Panc1 (cell line): ENCODE measurements around the gene TRIO. TPM values are rescaled to one million over a fixed set of nuclear protein-coding genes. Genes with fewer than 3 reads are reported as not detected.

Experiments
- ATAC-seq: fragments of 200-7000 bp; cut with Tn5 transposase; 2 replicates; pipeline ENCODE4 v1.9.1; 2020; ENCODE audit warnings: mild to moderate bottlenecking, moderate library complexity
- BruUV-seq: library from RNA; stranded (reverse); fragments of 400-500 nt; replicated peaks from 2 replicates; lab custom pipeline; 2021; lab: Mats Ljungman, UMichigan
- CTCF ChIA-PET: fragments of 300-600 bp; sonication (Branson Sonifier 250); formaldehyde crosslinking; loops from one replicate; lab custom pipeline; 2022; ENCODE audit warnings: antibody characterized with exemption; lab: Charles Lee
- POLR2A ChIA-PET: fragments of 300-600 bp; sonication (Branson Sonifier 250); formaldehyde crosslinking; loops from one replicate; lab custom pipeline; 2022; ENCODE audit warnings: antibody characterized with exemption; lab: Charles Lee
- DNase-seq: peaks from one replicate; pipeline ENCODE4 v3.0.0-alpha.2; 2010; ENCODE audit warnings: low read depth, low spot score
- H3K27ac ChIP-seq: 2 replicates; pipeline ENCODE4 v1.5.1; 2011; ENCODE audit warnings: mild to moderate bottlenecking, low read length, inconsistent platforms
- H3K27me3 ChIP-seq: fragments of 200-500 bp; sonication (Bioruptor generic); 2 replicates; pipeline ENCODE4 v1.6.0; 2014; ENCODE audit warnings: low read length, inconsistent platforms; ENCODE audit not compliant: control insufficient read depth, insufficient read depth
- H3K36me3 ChIP-seq: fragments of 200-500 bp; sonication (Bioruptor generic); 2 replicates; pipeline ENCODE4 v1.5.1; 2014; ENCODE audit warnings: inconsistent platforms, mild to moderate bottlenecking, low read length, moderate library complexity; ENCODE audit not compliant: control insufficient read depth, insufficient read depth
- H3K4me1 ChIP-seq: 2 replicates; pipeline ENCODE4 v1.5.1; 2011; ENCODE audit warnings: inconsistent platforms, mild to moderate bottlenecking, low read length, moderate library complexity; ENCODE audit not compliant: control insufficient read depth, insufficient read depth
- H3K4me3 ChIP-seq, 2 experiments: 2 replicates each; pipeline ENCODE4 v1.5.1; 2011 to 2012; ENCODE audit warnings: low read depth in 2 of 2, low read length in 2 of 2, mild to moderate bottlenecking in 2 of 2, inconsistent platforms in 1 of 2, moderate library complexity in 1 of 2
- H3K9me3 ChIP-seq: fragments of 200-500 bp; sonication (Bioruptor generic); 2 replicates; pipeline ENCODE4 v1.5.1; 2014; ENCODE audit warnings: low read depth, mild to moderate bottlenecking, inconsistent platforms, low read length, moderate library complexity; ENCODE audit not compliant: control insufficient read depth, insufficient read depth
- POLR2AphosphoS5 ChIP-seq: IDR thresholded peaks from 2 replicates; pipeline ENCODE4 v1.6.1; 2012; ENCODE audit warnings: mild to moderate bottlenecking, low read depth, low read length, moderate library complexity
- SIN3A ChIP-seq: IDR thresholded peaks from 2 replicates; pipeline ENCODE4 v1.6.1; 2012; ENCODE audit warnings: low read depth, mild to moderate bottlenecking, low read length, moderate library complexity, borderline replicate concordance; ENCODE audit not compliant: insufficient read depth
- TCF7L2 ChIP-seq: IDR thresholded peaks from 2 replicates; pipeline ENCODE4 v1.6.1; 2011; ENCODE audit warnings: mild to moderate bottlenecking, low read depth, low read length, inconsistent platforms
- in situ Hi-C: cut with HindIII; loops from 2 replicates; pipeline ENCODE4 v1.10.0; 2016; ENCODE audit warnings: low sequenced_read_pairs, low pct_unique_long_range_greater_than_20kb
- intact Hi-C: fragments of 100-400 bp; cut with micrococcal nuclease; formaldehyde crosslinking; loops from one replicate; pipeline ENCODE4 v1.10.0; 2022; ENCODE audit not compliant: unreplicated experiment
- total RNA-seq: library from RNA; stranded (reverse); gene quantifications from one replicate; pipeline ENCODE4 v1.2.1, GENCODE V29; 2021; ENCODE audit not compliant: unreplicated experiment
- TF ChIP-seq, protein P1 (sequence below), 2 experiments: IDR thresholded peaks; 2 replicates each; pipeline ENCODE4 v1.6.1; 2011 to 2012; ENCODE audit warnings: low read depth in 2 of 2, control low read depth in 1 of 2, low read length in 1 of 2, mild to moderate bottlenecking in 1 of 2, moderate library complexity in 1 of 2; ENCODE audit not compliant: insufficient read depth in 1 of 2
- TF ChIP-seq, protein P2 (sequence below): fragments of 450-650 bp; IDR thresholded peaks from 2 replicates; pipeline ENCODE4 v1.5.1; 2017; ENCODE audit warnings: mild to moderate bottlenecking

TRIO gene
- total RNA-seq, 1 experiment from 2014 or later, result 349 TPM

DNA sequence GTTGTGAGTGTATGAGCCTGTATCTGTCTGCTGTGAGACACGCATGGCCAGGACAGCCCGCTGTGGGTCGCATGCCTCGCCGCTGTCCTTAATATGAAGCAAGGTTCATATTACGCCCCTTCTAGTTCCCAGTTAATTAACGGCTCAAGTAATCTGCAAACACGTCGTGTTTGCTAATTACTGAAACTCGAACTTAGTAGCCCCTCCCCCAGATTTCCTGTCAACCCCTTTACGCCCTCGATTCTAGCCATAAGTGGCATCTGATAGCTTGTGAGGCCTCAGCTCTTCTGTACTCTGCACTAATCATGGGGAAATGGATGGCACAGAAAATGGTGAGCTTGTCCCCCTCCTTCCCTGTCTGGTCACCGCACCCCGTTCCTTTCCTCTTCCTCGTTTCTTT, 321.5 kb downstream of the TRIO start:
- Histone ChIP-seq H3K36me3 (peaks cover 71% of the 10 kb centered on the region), H3K27ac (no peak overlapping the region), H3K4me1 (no peaks in the 10 kb centered on the region), H3K27me3 (no peaks in the 10 kb centered on the region), H3K4me3 (no peak overlapping the region), H3K9me3 (no peaks in the 10 kb centered on the region)
- ATAC-seq (no peak), DNase-seq (no peak)
- TF ChIP-seq, protein P1, sequence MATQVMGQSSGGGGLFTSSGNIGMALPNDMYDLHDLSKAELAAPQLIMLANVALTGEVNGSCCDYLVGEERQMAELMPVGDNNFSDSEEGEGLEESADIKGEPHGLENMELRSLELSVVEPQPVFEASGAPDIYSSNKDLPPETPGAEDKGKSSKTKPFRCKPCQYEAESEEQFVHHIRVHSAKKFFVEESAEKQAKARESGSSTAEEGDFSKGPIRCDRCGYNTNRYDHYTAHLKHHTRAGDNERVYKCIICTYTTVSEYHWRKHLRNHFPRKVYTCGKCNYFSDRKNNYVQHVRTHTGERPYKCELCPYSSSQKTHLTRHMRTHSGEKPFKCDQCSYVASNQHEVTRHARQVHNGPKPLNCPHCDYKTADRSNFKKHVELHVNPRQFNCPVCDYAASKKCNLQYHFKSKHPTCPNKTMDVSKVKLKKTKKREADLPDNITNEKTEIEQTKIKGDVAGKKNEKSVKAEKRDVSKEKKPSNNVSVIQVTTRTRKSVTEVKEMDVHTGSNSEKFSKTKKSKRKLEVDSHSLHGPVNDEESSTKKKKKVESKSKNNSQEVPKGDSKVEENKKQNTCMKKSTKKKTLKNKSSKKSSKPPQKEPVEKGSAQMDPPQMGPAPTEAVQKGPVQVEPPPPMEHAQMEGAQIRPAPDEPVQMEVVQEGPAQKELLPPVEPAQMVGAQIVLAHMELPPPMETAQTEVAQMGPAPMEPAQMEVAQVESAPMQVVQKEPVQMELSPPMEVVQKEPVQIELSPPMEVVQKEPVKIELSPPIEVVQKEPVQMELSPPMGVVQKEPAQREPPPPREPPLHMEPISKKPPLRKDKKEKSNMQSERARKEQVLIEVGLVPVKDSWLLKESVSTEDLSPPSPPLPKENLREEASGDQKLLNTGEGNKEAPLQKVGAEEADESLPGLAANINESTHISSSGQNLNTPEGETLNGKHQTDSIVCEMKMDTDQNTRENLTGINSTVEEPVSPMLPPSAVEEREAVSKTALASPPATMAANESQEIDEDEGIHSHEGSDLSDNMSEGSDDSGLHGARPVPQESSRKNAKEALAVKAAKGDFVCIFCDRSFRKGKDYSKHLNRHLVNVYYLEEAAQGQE (IDR thresholded peaks at IDR 0.05; ENCODE audit: insufficient read depth in 1 of 2, low read depth in 2 of 2, low read length in 1 of 2), result no peak
- TF ChIP-seq, protein P2, sequence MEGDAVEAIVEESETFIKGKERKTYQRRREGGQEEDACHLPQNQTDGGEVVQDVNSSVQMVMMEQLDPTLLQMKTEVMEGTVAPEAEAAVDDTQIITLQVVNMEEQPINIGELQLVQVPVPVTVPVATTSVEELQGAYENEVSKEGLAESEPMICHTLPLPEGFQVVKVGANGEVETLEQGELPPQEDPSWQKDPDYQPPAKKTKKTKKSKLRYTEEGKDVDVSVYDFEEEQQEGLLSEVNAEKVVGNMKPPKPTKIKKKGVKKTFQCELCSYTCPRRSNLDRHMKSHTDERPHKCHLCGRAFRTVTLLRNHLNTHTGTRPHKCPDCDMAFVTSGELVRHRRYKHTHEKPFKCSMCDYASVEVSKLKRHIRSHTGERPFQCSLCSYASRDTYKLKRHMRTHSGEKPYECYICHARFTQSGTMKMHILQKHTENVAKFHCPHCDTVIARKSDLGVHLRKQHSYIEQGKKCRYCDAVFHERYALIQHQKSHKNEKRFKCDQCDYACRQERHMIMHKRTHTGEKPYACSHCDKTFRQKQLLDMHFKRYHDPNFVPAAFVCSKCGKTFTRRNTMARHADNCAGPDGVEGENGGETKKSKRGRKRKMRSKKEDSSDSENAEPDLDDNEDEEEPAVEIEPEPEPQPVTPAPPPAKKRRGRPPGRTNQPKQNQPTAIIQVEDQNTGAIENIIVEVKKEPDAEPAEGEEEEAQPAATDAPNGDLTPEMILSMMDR, result no peak
- TF ChIP-seq TCF7L2 (no peak), SIN3A (no peak), POLR2AphosphoS5 (no peak)
- ChIA-PET POLR2A (no interaction called here), CTCF (no interaction called here)
- intact Hi-C loops, result no loop called here
- in situ Hi-C loops, result no loop called here
- no TSS peak for BruUV-seq

DNA sequence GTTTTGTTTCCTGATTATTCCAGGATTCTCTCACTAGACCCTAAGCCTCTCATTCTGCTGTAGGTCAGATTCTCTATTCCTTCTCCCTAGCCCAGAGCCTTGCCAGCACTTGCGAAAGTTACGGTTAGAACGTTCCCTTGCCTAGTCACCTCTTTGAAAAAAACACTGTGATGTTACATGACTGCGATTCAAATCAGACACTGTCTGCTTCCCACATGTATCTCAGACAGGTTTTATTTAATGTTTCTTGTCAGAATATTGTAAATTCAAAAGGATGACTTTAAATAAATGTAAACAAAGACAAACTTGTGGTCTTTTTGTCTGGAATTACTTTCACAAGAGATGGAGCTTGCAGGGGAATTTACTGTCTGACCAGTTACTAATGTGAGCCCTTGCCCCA, 322.0 kb downstream of the TRIO start:
- POLR2A ChIA-PET, result no interaction called here
- peaks cover 75% of the 10 kb centered on the region for H3K36me3 ChIP-seq
- intact Hi-C loops, result no loop called here
- no peak overlapping the region for H3K27ac ChIP-seq
- no peak for ATAC-seq
- DNase-seq, result no peak
- BruUV-seq, result no TSS peak
- H3K9me3 ChIP-seq, result no peaks in the 10 kb centered on the region
- CTCF ChIA-PET, result no interaction called here
- TF ChIP-seq, protein P2, result no peak
- TF ChIP-seq POLR2AphosphoS5 (no peak), TCF7L2 (no peak), SIN3A (no peak)
- TF ChIP-seq, protein P1 (IDR thresholded peaks at IDR 0.05; ENCODE audit: insufficient read depth in 1 of 2, low read depth in 2 of 2, low read length in 1 of 2), result no peak
- H3K4me3 ChIP-seq, result no peak overlapping the region
- H3K4me1 ChIP-seq, result no peaks in the 10 kb centered on the region
- in situ Hi-C loops, result no loop called here
- H3K27me3 ChIP-seq, result no peaks in the 10 kb centered on the region
